WTC11 (cell line): Measurements from ENCODE around the gene TNFRSF19.

Experiments
- CTCF ChIP-seq: fragments of 200-600 bp; IDR thresholded peaks from 2 replicates; pipeline ENCODE4 v1.8.0; 2022; ENCODE audit warnings: antibody characterized with exemption
- ERG ChIP-seq: fragments of 250-450 bp; sonication (Bioruptor Pico); IDR thresholded peaks from 2 replicates; pipeline ENCODE4 v1.8.0; 2021; ENCODE audit warnings: mild to moderate bottlenecking

- TF ChIP-seq CTCF (no peak), ERG (CRISPR knock-in tag) (no peak)
Observed at GRCh38 chr13:23620211-23620610, 50.0 kb downstream of the TNFRSF19 start.
